BJ (cell line): ENCODE measurements around the gene TPRG1. TPM values are rescaled to one million over a fixed set of nuclear protein-coding genes. Genes with fewer than 3 reads are reported as not detected.

ENCODE experiments used
- CTCF ChIA-PET: fragments of 350-600 bp; formaldehyde crosslinking; extraction: SDS; loops from one replicate; lab custom pipeline; 2021; ENCODE audit warnings: antibody characterized with exemption, inconsistent platforms; lab: Yijun Ruan, JAX
- POLR2A ChIA-PET: fragments of 300-600 bp; sonication (Branson Sonifier 250); formaldehyde crosslinking; extraction: SDS; loops from one replicate; lab custom pipeline; 2021; ENCODE audit warnings: antibody characterized with exemption; lab: Charles Lee
- DNase-seq: peaks from one replicate; pipeline ENCODE4 v3.0.0-alpha.2; 2011; ENCODE audit warnings: low read depth
- H3K27me3 ChIP-seq: 2 replicates; pipeline ENCODE4 v1.6.0; 2011; ENCODE audit warnings: low read length; ENCODE audit not compliant: control insufficient read depth, insufficient read depth
- H3K36me3 ChIP-seq: 2 replicates; pipeline ENCODE4 v1.5.1; 2011; ENCODE audit warnings: low read length; ENCODE audit not compliant: control insufficient read depth, insufficient read depth
- H3K4me3 ChIP-seq: 2 replicates; pipeline ENCODE4 v1.5.1; 2011; ENCODE audit warnings: low read depth, mild to moderate bottlenecking, control low read depth, low read length
- CTCF ChIP-seq: IDR thresholded peaks from 2 replicates; pipeline ENCODE4 v1.5.1; 2011; ENCODE audit warnings: low read depth, mild to moderate bottlenecking, control low read depth, inconsistent platforms, low read length, moderate library complexity; ENCODE audit not compliant: insufficient read depth
- polyA plus RNA-seq: library from polyadenylated mRNA; depleted of rRNA; stranded (reverse); fragments of >200 nt; gene quantifications from 2 replicates; pipeline ENCODE4 v1.2.3, GENCODE V29; 2011

TPRG1 gene
- polyA plus RNA-seq, 1 experiment = 0.16 TPM

GRCh38 chr3:189355481-189356201, 183.9 kb downstream of the TPRG1 start:
- H3K36me3 ChIP-seq = no peaks in the 10 kb centered on the region
- CTCF ChIA-PET = interaction anchor here (0.9 kb wide), 1 partner anchor 15 kb away, joined by 3 read pairs; no protein-coding TSS in a partner anchor
- H3K27me3 ChIP-seq = no peaks in the 10 kb centered on the region
- no peak for TF ChIP-seq CTCF
- POLR2A ChIA-PET = no interaction called here
- DNase-seq = no peak
- no peak overlapping the region for H3K4me3 ChIP-seq

- Histone ChIP-seq H3K4me3 (no peak overlapping the region), H3K27me3 (no peaks in the 10 kb centered on the region), H3K36me3 (no peaks in the 10 kb centered on the region)
- ChIA-PET POLR2A (no interaction called here), CTCF (interaction anchor here (0.6 to 1.3 kb wide), 2 partner anchors 36 to 87 kb away, joined by 3 read pairs; no protein-coding TSS in a partner anchor)
- no peak for DNase-seq
- no peak for TF ChIP-seq CTCF
Observed at GRCh38 chr3:189360291-189360690, 188.5 kb downstream of the TPRG1 start.

- ChIA-PET POLR2A (no interaction called here), CTCF (interaction anchor here (1.3 kb wide), 1 partner anchor 88 kb away, joined by 3 read pairs; no protein-coding TSS in a partner anchor)
- H3K4me3 ChIP-seq = no peak overlapping the region
- TF ChIP-seq CTCF = no peak
- H3K27me3 ChIP-seq = no peaks in the 10 kb centered on the region
- DNase-seq = no peak
- H3K36me3 ChIP-seq = no peaks in the 10 kb centered on the region
Observed at GRCh38 chr3:189361103-189361835, 189.5 kb downstream of the TPRG1 start.

- TF ChIP-seq CTCF = no peak
- ChIA-PET CTCF (interaction anchor here (0.6 kb wide), 1 partner anchor 220 kb away, joined by 3 read pairs; no protein-coding TSS in a partner anchor), POLR2A (no interaction called here)
- DNase-seq = no peak
- no peak overlapping the region for H3K4me3 ChIP-seq
- no peaks in the 10 kb centered on the region for H3K36me3 ChIP-seq
- H3K27me3 ChIP-seq = no peaks in the 10 kb centered on the region
Observed at GRCh38 chr3:189363590-189364255, 192.0 kb downstream of the TPRG1 start.
